Mesenteric fat pad (tissue), 1 donor: ENCODE measurements around the gene PHF24. TPM values are rescaled to one million over a fixed set of nuclear protein-coding genes. Genes with fewer than 3 reads are reported as not detected.

Experiments used
- total RNA-seq: library from RNA; stranded (reverse); fragmentation: NEBNext Ultra II Directional; extraction: Animal tissue kit (Norgen Biotek cat#: 25700); gene quantifications from one replicate; pipeline ENCODE4 v1.2.1, GENCODE V29; 2021
- donor health status: DM: yes; HTN: yes; CAD: no.

PHF24 gene
- total RNA-seq, 1 donor from 2014 or later, result 0.39 TPM

Other genes starting within 250 kb of the PHF24 start
- 18.0 TPM for gene CCL21, start 248.1 kb upstream of the PHF24 start, total RNA-seq
- gene DNAJB5, start 31.5 kb downstream of the PHF24 start, total RNA-seq, result 8.0 TPM
- 280 TPM for gene VCP, start 114.3 kb downstream of the PHF24 start, total RNA-seq
- gene FANCG, start 121.7 kb downstream of the PHF24 start, total RNA-seq, result 11.3 TPM
- gene PIGO, start 138.3 kb downstream of the PHF24 start, total RNA-seq, result 15.2 TPM
- 95.4 TPM for gene STOML2, start 144.8 kb downstream of the PHF24 start, total RNA-seq
- gene ATOSB, start 157.6 kb downstream of the PHF24 start, total RNA-seq, result 27.7 TPM
- gene UNC13B, start 203.7 kb downstream of the PHF24 start, total RNA-seq, result 29.0 TPM